IgD-negative memory B cell (primary cell): ENCODE data around the gene PAGR1. TPM values are rescaled to one million over a fixed set of nuclear protein-coding genes. Genes with fewer than 3 reads are reported as not detected.
A peak's percentile ranks its signal among the peaks of the same experiment; 100 is the strongest.
"Not testable (repeated sequence)": the region's sequence is repeated elsewhere in the genome, so short reads cannot be mapped to it uniquely, and the experiment has no call there.

Experiments
- H3K27ac Mint-ChIP-seq, 3 donors: one replicate each; pipeline ENCODE4 v1.8.0; 2020 to 2022; ENCODE audit warnings: mild to moderate bottlenecking in 3 of 3, mixed read lengths in 3 of 3, moderate library complexity in 1 of 3
- H3K27me3 Mint-ChIP-seq: one replicate; pipeline ENCODE4 v1.8.0; 2021; ENCODE audit warnings: mixed read lengths
- H3K36me3 Mint-ChIP-seq: one replicate; pipeline ENCODE4 v1.8.0; 2020; ENCODE audit warnings: mild to moderate bottlenecking, mixed read lengths
- H3K4me1 Mint-ChIP-seq, 3 donors: one replicate each; pipeline ENCODE4 v1.8.0; 2020 to 2022; ENCODE audit warnings: mixed read lengths in 3 of 3, mild to moderate bottlenecking in 1 of 3
- H3K4me3 Mint-ChIP-seq, 4 donors: one replicate each; pipeline ENCODE4 v1.8.0; 2020 to 2022; ENCODE audit warnings: mild to moderate bottlenecking in 4 of 4, mixed read lengths in 4 of 4, moderate library complexity in 3 of 4
- H3K9me3 Mint-ChIP-seq, 3 donors: one replicate each; pipeline ENCODE4 v1.8.0; 2020 to 2021; ENCODE audit warnings: mixed read lengths in 3 of 3, mild to moderate bottlenecking in 1 of 3
- polyA plus RNA-seq: library from polyadenylated mRNA; unstranded; fragments of 300-500 nt; fragmentation: Illumina TruSeq; gene quantifications from one replicate; pipeline ENCODE4 v1.2.3, GENCODE V29; 2021

The PAGR1 gene
- polyA plus RNA-seq, 1 donor from 2014 or later: 59.6 TPM

DNA sequence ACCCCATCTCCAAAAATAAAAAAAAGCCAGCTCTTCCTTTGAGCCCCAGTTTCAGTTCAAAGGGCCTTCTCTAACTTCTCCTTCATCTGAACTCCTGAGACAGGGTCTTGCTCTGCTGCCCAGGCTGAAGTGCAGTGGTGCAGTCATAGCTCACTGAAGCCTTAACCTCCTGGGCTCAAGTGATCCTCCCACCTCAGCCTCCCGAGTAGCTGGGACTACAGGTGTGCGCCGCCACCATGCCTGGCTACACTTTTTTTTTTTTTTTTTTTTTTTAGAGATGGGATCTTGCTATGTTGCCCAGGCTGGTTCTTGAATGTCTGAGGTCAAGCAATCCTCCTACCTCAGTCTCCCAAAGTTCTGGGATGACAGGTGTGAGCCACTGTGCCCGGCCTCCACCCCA, 17.3 kb downstream of the PAGR1 start:
- not testable (repeated sequence) for H3K9me3 Mint-ChIP-seq, H3K27ac Mint-ChIP-seq, H3K4me1 Mint-ChIP-seq, H3K36me3 Mint-ChIP-seq, H3K4me3 Mint-ChIP-seq, H3K27me3 Mint-ChIP-seq

DNA sequence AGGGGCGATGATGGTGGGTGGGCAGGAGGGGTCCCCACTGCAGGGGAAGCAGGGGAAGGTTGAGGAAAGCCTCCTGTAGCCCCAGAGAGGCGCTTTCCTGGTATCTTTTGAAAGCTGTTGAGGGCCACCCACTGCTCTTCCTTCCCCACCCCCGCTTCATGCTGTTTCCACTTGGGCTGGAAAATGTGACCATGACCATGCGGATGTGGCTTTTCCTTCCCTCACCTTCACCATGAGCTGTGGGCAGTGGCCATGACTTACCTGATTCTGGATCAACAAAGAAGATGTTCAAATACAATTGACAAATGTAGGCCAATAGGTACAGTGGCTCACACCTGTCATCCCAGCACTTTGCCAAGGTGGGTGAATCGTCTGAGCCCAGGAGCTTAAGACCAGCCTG, 18.1 kb downstream of the PAGR1 start:
- H3K36me3 Mint-ChIP-seq: peaks cover 5% of the 10 kb centered on the region
- H3K27ac Mint-ChIP-seq: no peak overlapping the region
- H3K4me3 Mint-ChIP-seq: no peak overlapping the region
- no peaks in the 10 kb centered on the region for H3K9me3 Mint-ChIP-seq
- no peaks in the 10 kb centered on the region for H3K27me3 Mint-ChIP-seq
- peaks cover 0 to 3% (median 3%) of the 10 kb centered on the region in 3 donors for H3K4me1 Mint-ChIP-seq

DNA sequence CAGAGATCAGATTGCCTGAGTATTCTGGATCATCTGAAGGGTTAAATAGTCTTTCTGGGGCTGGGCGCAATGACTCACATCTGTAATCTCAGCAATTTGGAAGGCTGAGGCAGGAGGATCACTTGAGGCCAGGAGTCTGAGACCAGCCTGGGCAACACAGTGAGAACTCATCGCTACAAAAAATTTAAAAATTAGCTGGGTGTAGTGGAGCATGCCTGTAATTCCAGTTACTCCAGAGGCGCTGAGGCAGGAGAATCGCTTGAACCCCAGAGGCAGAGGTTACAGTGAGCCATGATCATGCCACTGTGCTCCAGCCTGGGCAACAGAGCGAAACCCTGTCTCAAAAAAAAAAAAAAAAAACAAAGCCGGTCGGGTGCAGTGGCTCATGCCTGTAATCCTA, 20.0 kb downstream of the PAGR1 start:
- Mint-ChIP-seq H3K36me3 (peaks cover 10% of the 10 kb centered on the region), H3K27me3 (no peaks in the 10 kb centered on the region), H3K27ac (peak overlapping the region in 1 of 3 donors; percentile 40), H3K4me1 (peaks cover 0 to under 1% (median 0%) of the 10 kb centered on the region in 3 donors), H3K4me3 (no peak overlapping the region), H3K9me3 (no peaks in the 10 kb centered on the region)

DNA sequence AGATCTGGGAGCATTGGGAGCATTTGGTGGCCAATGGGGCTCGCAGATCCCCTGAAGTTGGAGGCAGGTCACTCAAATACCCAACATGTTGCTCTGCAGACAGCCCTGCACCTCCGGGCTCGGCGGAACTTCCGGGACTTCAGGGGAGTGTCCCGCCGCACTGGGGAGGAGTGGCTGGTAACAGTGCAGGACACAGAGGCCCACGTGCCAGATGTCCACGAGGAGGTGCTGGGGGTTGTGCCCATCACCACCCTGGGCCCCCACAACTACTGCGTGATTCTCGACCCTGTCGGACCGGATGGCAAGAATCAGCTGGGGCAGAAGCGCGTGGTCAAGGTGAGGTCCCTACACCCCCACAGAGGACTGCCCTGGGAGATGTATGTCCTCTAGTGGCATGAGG, 20.7 kb downstream of the PAGR1 start:
- Mint-ChIP-seq H3K9me3 (no peaks in the 10 kb centered on the region), H3K27me3 (no peaks in the 10 kb centered on the region), H3K27ac (peak overlapping the region in 1 of 3 donors; percentile 39), H3K36me3 (peaks cover 10% of the 10 kb centered on the region), H3K4me1 (peaks cover 0 to 2% (median 0%) of the 10 kb centered on the region in 3 donors), H3K4me3 (no peak overlapping the region)

DNA sequence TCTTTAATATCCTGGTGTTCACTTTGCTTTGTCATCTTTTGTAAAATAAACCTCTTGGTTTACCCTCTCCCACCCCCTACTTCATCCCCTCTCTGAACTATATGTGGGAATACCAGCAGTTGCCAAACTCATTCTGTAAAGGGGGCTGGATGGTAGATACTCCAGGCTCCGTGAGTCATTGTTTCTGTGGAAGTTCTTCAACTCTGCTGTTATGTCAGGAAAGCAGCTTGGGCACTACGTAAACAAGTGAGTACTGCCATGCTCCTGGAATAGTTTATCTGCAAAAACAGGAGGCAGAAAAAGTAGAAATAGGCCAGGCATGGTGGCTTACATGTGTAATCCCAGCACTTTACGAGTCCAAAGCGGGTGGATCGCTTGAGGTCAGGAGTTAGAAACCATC, 21.9 kb downstream of the PAGR1 start:
- Mint-ChIP-seq H3K4me1 (peaks cover 0 to 2% (median 0%) of the 10 kb centered on the region in 3 donors), H3K27ac (no peak overlapping the region), H3K9me3 (no peaks in the 10 kb centered on the region), H3K4me3 (no peak overlapping the region), H3K36me3 (peaks cover 10% of the 10 kb centered on the region), H3K27me3 (no peaks in the 10 kb centered on the region)

DNA sequence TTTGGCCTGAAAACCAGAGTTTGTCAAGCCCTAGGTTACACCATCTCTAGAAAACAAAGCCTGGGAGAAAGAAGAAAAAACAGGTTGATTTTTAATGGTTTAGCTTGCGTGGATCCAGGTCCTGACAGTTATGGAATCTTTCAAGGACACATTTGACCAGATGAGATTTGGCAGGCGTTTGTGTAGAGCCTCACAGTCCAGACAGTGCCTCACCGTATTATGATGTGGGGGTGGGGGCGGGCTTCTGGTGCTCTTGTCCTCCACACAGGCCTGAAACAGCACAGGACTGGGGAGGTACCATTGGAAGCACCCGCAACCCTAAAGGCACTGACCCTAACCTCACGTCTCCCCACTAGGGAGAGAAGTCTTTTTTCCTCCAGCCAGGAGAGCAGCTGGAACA, 23.9 kb downstream of the PAGR1 start:
- no peaks in the 10 kb centered on the region for H3K9me3 Mint-ChIP-seq
- H3K36me3 Mint-ChIP-seq: peaks cover 13% of the 10 kb centered on the region
- no peak overlapping the region for H3K27ac Mint-ChIP-seq
- H3K27me3 Mint-ChIP-seq: no peaks in the 10 kb centered on the region
- H3K4me1 Mint-ChIP-seq: peaks cover 0 to 2% (median 0%) of the 10 kb centered on the region in 3 donors
- no peak overlapping the region for H3K4me3 Mint-ChIP-seq

DNA sequence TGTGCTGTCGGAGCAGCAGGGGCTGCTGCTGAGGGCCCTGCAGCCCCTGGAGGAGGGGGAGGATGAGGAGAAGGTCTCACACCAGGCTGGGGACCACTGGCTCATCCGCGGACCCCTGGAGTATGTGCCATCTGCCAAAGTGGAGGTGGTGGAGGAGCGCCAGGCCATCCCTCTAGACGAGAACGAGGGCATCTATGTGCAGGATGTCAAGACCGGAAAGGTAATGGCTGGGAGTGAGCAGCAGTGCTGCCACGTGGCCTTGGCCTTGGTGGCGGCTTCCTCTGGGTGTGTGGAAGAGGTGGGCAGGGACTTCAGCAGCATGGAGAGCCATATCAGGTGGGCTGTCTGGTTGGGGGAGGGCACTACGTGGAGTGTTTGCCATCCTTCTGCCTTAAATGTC, 24.3 kb downstream of the PAGR1 start:
- no peak overlapping the region for H3K27ac Mint-ChIP-seq

DNA sequence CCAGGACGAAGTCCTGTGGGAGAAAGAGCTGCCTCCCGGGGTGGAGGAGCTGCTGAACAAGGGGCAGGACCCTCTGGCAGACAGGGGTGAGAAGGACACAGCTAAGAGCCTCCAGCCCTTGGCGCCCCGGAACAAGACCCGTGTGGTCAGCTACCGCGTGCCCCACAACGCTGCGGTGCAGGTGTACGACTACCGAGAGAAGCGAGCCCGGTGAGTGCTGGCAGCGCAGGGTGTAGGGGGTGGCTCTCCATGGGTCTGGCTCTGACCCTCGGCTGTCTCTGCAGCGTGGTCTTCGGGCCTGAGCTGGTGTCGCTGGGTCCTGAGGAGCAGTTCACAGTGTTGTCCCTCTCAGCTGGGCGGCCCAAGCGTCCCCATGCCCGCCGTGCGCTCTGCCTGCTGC, 25.7 kb downstream of the PAGR1 start:
- Mint-ChIP-seq H3K36me3 (peaks cover 12% of the 10 kb centered on the region), H3K4me3 (no peak overlapping the region), H3K4me1 (peaks cover 0 to 2% (median 0%) of the 10 kb centered on the region in 3 donors), H3K9me3 (no peaks in the 10 kb centered on the region), H3K27ac (peak overlapping the region in 1 of 3 donors; percentile 19), H3K27me3 (no peaks in the 10 kb centered on the region)

More for the DNA sequence above, 24.3 kb downstream of the PAGR1 start:
- no peaks in the 10 kb centered on the region for H3K27me3 Mint-ChIP-seq
- H3K4me1 Mint-ChIP-seq: peaks cover 0 to 2% (median 0%) of the 10 kb centered on the region in 3 donors
- peaks cover 13% of the 10 kb centered on the region for H3K36me3 Mint-ChIP-seq
- no peaks in the 10 kb centered on the region for H3K9me3 Mint-ChIP-seq
- no peak overlapping the region for H3K4me3 Mint-ChIP-seq

DNA sequence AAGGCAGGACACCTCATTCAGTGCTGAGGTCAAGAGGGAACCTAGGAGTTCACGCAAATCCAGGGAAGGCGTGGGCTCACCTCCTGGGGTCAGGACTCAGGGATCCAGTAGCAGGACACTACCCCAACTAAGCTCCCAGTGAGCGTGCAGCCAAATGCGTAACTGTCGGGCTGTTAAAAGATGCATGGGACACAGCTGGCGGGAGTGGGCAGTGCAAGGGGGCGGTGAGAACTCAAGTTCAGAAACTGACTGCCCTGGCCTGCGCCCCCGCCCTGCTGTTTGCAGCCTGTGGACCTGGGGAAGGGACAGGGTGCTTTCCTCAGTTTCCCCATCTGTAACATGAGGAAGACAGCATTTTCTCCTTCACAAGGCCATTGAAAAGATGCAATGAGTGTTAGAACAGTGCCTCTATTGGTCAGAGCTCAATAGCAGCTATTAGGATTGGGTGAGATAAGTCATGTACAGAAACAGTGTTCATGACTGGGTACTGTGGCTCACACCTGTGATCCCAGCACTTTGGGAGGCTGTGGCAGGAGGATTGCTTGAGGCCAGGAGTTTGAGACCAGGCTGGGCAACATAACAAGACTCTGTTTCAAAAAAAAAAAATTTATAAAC, 26.9 kb downstream of the PAGR1 start:
- H3K36me3 Mint-ChIP-seq: peaks cover 12% of the 10 kb centered on the region
- no peak overlapping the region for H3K4me3 Mint-ChIP-seq
- H3K9me3 Mint-ChIP-seq: no peaks in the 10 kb centered on the region
- H3K27ac Mint-ChIP-seq: no peak overlapping the region
- H3K4me1 Mint-ChIP-seq: peaks cover 0 to 2% (median 0%) of the 10 kb centered on the region in 3 donors
- H3K27me3 Mint-ChIP-seq: no peaks in the 10 kb centered on the region

DNA sequence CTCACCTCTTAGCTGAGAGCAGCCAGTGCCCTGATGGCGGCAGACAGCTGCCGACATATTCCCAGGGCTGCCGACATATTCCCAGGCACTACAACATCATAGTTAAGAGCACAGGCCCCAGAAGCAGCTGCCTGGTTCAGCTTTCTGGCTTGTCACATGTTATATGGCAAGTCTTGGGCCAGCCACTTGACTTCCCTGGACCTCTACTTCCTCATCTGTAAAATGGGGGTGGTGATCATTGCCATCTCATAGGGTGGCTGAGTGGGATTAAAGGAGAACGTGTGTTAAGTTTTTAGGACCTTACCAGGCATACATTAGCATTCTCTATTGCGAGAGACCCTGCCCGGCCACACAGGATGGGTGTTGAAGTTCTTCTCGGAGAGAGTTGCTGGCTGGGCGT, 28.0 kb downstream of the PAGR1 start:
- no peaks in the 10 kb centered on the region for H3K9me3 Mint-ChIP-seq
- H3K4me3 Mint-ChIP-seq: no peak overlapping the region
- peaks cover 12% of the 10 kb centered on the region for H3K36me3 Mint-ChIP-seq
- peaks cover 0 to 2% (median 0%) of the 10 kb centered on the region in 3 donors for H3K4me1 Mint-ChIP-seq
- H3K27ac Mint-ChIP-seq: no peak overlapping the region
- no peaks in the 10 kb centered on the region for H3K27me3 Mint-ChIP-seq

DNA sequence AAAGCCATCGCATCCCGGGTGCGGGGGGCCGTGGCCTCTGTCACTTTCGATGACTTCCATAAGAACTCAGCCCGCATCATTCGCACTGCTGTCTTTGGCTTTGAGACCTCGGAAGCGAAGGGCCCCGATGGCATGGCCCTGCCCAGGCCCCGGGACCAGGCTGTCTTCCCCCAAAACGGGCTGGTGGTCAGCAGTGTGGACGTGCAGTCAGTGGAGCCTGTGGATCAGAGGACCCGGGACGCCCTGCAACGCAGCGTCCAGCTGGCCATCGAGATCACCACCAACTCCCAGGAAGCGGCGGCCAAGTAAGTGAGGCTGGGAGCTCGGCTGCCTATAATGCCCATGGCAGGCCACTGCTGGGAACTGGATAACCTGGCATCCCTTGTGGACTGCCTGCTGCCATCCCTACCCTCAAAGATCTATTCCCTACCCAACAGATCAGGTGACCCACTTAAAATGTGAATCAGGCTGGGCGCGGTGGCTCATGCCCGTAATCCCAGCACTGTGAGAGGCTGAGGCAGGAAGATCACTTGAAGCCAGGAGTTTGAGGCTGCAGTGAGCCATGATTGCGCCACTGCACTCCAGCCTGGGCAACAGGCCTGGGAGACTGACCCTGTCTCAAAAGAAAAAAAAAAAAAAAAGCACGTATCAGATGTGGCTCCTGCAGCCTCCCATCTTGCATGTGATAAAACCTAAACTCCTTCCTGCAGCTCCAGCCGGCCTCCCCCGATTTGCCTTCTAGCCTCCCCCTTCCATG, 28.8 kb downstream of the PAGR1 start:
- Mint-ChIP-seq H3K27me3 (no peaks in the 10 kb centered on the region), H3K9me3 (no peaks in the 10 kb centered on the region), H3K4me3 (no peak overlapping the region), H3K36me3 (peaks cover 12% of the 10 kb centered on the region), H3K27ac (peak overlapping the region in 1 of 3 donors; percentile 31), H3K4me1 (peaks cover 0 to 2% (median 0%) of the 10 kb centered on the region in 3 donors)

DNA sequence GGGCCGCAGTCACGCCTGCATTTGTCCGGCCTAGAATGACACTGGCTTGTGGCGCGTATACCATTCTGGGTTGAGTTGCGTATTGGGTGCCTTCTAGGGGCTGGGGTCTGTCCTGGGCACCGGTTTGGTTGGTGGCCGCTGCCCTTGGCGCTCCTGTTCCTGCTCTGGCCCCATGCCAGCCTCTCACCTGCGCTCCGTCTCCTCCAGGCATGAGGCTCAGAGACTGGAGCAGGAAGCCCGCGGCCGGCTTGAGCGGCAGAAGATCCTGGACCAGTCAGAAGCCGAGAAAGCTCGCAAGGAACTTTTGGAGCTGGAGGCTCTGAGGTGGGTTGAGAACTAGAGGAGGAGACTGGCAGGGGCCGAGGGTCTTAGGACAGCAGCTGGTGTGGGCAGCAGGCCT, 29.7 kb downstream of the PAGR1 start:
- H3K27ac Mint-ChIP-seq: peak overlapping the region in 2 of 3 donors; percentile 10 to 31
- H3K9me3 Mint-ChIP-seq: no peaks in the 10 kb centered on the region
- peaks cover 0 to 2% (median 0%) of the 10 kb centered on the region in 3 donors for H3K4me1 Mint-ChIP-seq
- peaks cover 7% of the 10 kb centered on the region for H3K36me3 Mint-ChIP-seq
- no peaks in the 10 kb centered on the region for H3K27me3 Mint-ChIP-seq
- peak overlapping the region in 1 of 4 donors; percentile 79 for H3K4me3 Mint-ChIP-seq

DNA sequence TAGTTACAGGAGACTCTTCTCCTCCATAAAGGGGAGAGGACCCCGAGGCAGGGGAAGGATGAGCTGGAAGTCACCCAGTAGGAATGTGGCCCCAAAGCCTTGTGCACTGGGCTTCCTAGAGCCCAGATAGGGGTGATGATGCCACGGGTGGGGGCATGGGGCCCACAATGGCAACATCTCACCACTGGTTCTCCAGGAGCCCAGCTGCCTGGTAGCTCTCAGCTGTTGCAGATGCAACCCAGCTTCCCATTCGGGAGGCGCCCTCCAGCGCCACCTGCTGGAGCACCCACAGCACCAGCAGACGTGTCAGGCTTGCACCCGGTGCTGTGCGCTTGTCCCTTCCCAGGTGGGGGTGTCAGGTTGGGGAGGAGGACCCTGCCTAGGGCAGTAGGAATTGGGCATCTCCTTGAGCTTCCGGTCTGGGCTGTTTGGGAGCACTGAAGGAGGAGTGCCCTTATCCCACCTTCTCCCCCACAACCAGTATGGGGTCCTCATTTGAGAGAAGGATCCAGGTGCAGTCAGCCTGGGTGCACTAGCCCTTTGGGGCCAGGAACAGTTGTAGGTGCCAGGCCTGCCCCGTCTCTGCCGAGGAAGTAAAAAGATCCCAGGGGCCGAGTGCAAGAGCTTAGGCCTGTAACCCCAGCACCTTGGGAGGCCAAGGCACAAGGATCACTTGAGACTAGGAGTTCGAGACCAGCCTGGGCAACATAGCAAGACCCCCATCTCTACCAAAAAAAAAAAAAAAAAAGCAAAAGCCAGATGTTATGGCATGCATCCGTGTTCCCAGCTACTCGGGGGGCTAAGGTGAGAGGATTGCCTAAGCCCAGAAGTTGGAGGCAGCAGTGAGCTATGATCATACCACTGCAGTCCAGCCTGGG, 32.7 kb downstream of the PAGR1 start:
- Mint-ChIP-seq H3K4me3 (no peak overlapping the region), H3K36me3 (peaks cover 7% of the 10 kb centered on the region), H3K27me3 (no peaks in the 10 kb centered on the region), H3K9me3 (no peaks in the 10 kb centered on the region), H3K4me1 (no peaks in the 10 kb centered on the region), H3K27ac (peak overlapping the region in 2 of 3 donors; percentile 42 to 76)

DNA sequence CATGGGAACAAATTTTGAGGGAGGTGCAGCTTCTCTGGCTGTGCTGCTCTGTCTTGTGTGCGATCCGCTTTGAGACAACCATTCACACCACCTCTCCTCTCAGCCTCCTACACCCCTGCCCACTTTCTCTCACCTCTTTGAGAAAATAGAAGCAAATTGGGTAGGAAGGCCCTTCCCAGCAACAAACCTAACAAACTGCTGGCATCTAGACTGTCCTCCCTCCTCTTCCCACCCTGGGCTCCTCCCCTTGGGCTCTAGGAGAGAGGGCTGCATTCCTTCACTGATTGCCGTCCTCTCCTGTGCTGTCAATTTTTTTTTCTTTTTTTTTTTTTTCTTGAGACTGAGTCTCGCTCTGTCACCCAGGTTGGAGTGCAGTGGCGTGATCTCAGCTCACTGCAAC, 33.6 kb downstream of the PAGR1 start:
- peak overlapping the region in 1 of 3 donors; percentile 78 for H3K27ac Mint-ChIP-seq
- H3K36me3 Mint-ChIP-seq: peaks cover 3% of the 10 kb centered on the region
- H3K4me3 Mint-ChIP-seq: no peak overlapping the region
- H3K27me3 Mint-ChIP-seq: no peaks in the 10 kb centered on the region
- no peaks in the 10 kb centered on the region for H3K4me1 Mint-ChIP-seq
- H3K9me3 Mint-ChIP-seq: no peaks in the 10 kb centered on the region

DNA sequence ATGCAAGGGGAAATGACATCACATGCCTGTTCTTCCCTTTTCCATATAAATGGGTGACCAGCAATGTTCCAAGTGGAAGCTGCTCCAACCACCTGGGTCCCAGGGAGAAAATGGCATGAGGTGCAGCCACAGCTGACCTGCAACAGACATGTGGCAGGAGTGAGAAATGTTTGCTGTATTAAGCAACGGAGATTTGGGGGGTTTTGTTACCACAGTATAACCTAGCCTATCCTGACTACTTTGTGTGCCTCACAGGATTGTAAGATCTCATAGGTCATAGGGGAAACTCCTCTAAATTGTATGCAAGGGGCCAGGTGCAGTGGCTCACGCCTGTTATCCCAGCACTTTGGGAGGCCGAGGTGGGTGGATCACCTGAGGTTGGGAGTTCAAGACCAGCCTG, 35.0 kb downstream of the PAGR1 start:
- no peak overlapping the region for H3K27ac Mint-ChIP-seq
- H3K27me3 Mint-ChIP-seq: no peaks in the 10 kb centered on the region
- no peaks in the 10 kb centered on the region for H3K9me3 Mint-ChIP-seq
- H3K36me3 Mint-ChIP-seq: peaks cover 3% of the 10 kb centered on the region
- H3K4me1 Mint-ChIP-seq: no peaks in the 10 kb centered on the region
- no peak overlapping the region for H3K4me3 Mint-ChIP-seq
